Neural crest cell (in vitro differentiated cells): ENCODE data around the gene HDGFL3. TPM values are rescaled to one million over a fixed set of nuclear protein-coding genes. Genes with fewer than 3 reads are reported as not detected.

Experiments used
- DNase-seq: peaks from one replicate; pipeline ENCODE4 v3.0.0; 2021; ENCODE audit warnings: low read depth, mixed read lengths, low spot score
- H3K27ac Mint-ChIP-seq: one replicate; pipeline ENCODE4 v1.8.0; 2021; ENCODE audit warnings: mild to moderate bottlenecking, mixed read lengths; ENCODE audit not compliant: unreplicated experiment
- H3K27me3 Mint-ChIP-seq: 2 replicates; pipeline ENCODE4 v1.8.0; 2021; ENCODE audit warnings: low read depth, mild to moderate bottlenecking, mixed read lengths
- H3K36me3 Mint-ChIP-seq: 2 replicates; pipeline ENCODE4 v1.8.0; 2021; ENCODE audit warnings: low read depth, mild to moderate bottlenecking, mixed read lengths
- H3K4me1 Mint-ChIP-seq: 2 replicates; pipeline ENCODE4 v1.8.0; 2021; ENCODE audit warnings: mixed read lengths
- H3K4me3 Mint-ChIP-seq: one replicate; pipeline ENCODE4 v1.8.0; 2021; ENCODE audit warnings: mild to moderate bottlenecking, mixed read lengths
- H3K9me3 Mint-ChIP-seq: 2 replicates; pipeline ENCODE4 v1.8.0; 2021; ENCODE audit warnings: mixed read lengths
- CTCF ChIP-seq: fragments of 200-600 bp; sonication (generic); conservative IDR thresholded peaks from 2 replicates; pipeline ENCODE4 v1.5.0; 2021; ENCODE audit warnings: antibody characterized with exemption, mild to moderate bottlenecking
- total RNA-seq: library from RNA; stranded (reverse); gene quantifications from 2 replicates; pipeline ENCODE4 v1.2.1, GENCODE V29; 2021

The HDGFL3 gene
- total RNA-seq, 1 donor from 2014 or later = 127 TPM

- H3K27ac Mint-ChIP-seq = no peak overlapping the region
These were observed 42.7 kb downstream of the HDGFL3 start for GRCh38 chr15:83164771-83165404.

GRCh38 chr15:83164111-83164770 is 43.4 kb downstream of the HDGFL3 start:
- Mint-ChIP-seq H3K4me1 (peaks cover 26% of the 10 kb centered on the region), H3K4me3 (no peak overlapping the region), H3K27me3 (no peaks in the 10 kb centered on the region), H3K9me3 (peaks cover 16% of the 10 kb centered on the region), H3K27ac (no peak overlapping the region), H3K36me3 (peaks cover 31% of the 10 kb centered on the region)
- no peak for TF ChIP-seq CTCF
- no peak for DNase-seq

More at GRCh38 chr15:83164771-83165404, 42.7 kb downstream of the HDGFL3 start:
- H3K4me3 Mint-ChIP-seq = no peak overlapping the region
- TF ChIP-seq CTCF = no peak
- no peaks in the 10 kb centered on the region for H3K27me3 Mint-ChIP-seq
- H3K4me1 Mint-ChIP-seq = peaks cover 26% of the 10 kb centered on the region
- H3K9me3 Mint-ChIP-seq = peaks cover 19% of the 10 kb centered on the region
- DNase-seq = no peak
- H3K36me3 Mint-ChIP-seq = peaks cover 28% of the 10 kb centered on the region

- H3K9me3 Mint-ChIP-seq = peaks cover 10% of the 10 kb centered on the region
- no peak for DNase-seq
- H3K27ac Mint-ChIP-seq = no peak overlapping the region
- H3K36me3 Mint-ChIP-seq = peaks cover 21% of the 10 kb centered on the region
- no peaks in the 10 kb centered on the region for H3K27me3 Mint-ChIP-seq
- H3K4me3 Mint-ChIP-seq = no peak overlapping the region
- no peak for TF ChIP-seq CTCF
- H3K4me1 Mint-ChIP-seq = peaks cover 22% of the 10 kb centered on the region
These were observed 44.6 kb downstream of the HDGFL3 start for GRCh38 chr15:83163032-83163431.

- H3K36me3 Mint-ChIP-seq = peaks cover 9% of the 10 kb centered on the region
- no peaks in the 10 kb centered on the region for H3K9me3 Mint-ChIP-seq
- H3K27ac Mint-ChIP-seq = no peak overlapping the region
- H3K27me3 Mint-ChIP-seq = no peaks in the 10 kb centered on the region
- TF ChIP-seq CTCF = no peak
- no peak for DNase-seq
- no peak overlapping the region for H3K4me3 Mint-ChIP-seq
- H3K4me1 Mint-ChIP-seq = peaks cover 16% of the 10 kb centered on the region
These were observed 46.9 kb downstream of the HDGFL3 start for GRCh38 chr15:83160741-83161140.

- no peak for TF ChIP-seq CTCF
- peaks cover 11% of the 10 kb centered on the region for H3K36me3 Mint-ChIP-seq
- no peaks in the 10 kb centered on the region for H3K27me3 Mint-ChIP-seq
- H3K27ac Mint-ChIP-seq = no peak overlapping the region
- no peak overlapping the region for H3K4me3 Mint-ChIP-seq
- DNase-seq = no peak
- no peaks in the 10 kb centered on the region for H3K9me3 Mint-ChIP-seq
- peaks cover 5% of the 10 kb centered on the region for H3K4me1 Mint-ChIP-seq
These were observed 49.2 kb downstream of the HDGFL3 start for GRCh38 chr15:83158393-83158792.
